Measurements from ENCODE around the gene LEKR1.

- no peak for TF ChIP-seq CTCF (IDR thresholded peaks at IDR 0.05)
- TF ChIP-seq POLR2A (IDR thresholded peaks at IDR 0.05): no peak
Observed at GRCh38 chr3:157087780-157088600, 261.8 kb downstream of the LEKR1 start.
